ENCODE results near the gene CADM2.
A peak's percentile ranks its signal among the peaks of the same experiment; 100 is the strongest.

The CADM2 gene

GRCh38 chr3:84985795-84986194, 27.0 kb downstream of the CADM2 start:
- no peak for DNase-seq

- peak; percentile 33 for DNase-seq
Observed at GRCh38 chr3:84987706-84988504, 29.1 kb downstream of the CADM2 start.

DNA sequence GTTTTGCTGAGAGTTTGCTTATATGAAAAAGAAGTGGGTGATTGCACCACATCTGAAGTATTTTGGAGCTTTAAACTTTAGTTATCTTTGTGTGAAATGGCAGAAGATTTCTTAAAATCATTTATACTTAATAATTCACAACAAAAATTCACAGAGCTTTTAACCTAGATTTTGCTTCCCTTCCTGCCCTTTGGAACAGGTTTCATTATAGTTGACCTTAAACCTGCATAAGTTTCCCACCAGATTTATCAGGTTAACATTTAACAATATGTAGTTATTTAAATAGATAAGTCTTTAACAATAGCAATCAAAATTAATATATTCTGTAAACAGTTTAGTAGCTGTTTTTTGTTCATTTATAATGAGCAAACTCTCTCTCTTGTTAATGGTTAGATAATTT, 30.3 kb downstream of the CADM2 start:
- no peak for DNase-seq

GRCh38 chr3:84991422-84991900, 32.7 kb downstream of the CADM2 start:
- no peak for DNase-seq

DNA sequence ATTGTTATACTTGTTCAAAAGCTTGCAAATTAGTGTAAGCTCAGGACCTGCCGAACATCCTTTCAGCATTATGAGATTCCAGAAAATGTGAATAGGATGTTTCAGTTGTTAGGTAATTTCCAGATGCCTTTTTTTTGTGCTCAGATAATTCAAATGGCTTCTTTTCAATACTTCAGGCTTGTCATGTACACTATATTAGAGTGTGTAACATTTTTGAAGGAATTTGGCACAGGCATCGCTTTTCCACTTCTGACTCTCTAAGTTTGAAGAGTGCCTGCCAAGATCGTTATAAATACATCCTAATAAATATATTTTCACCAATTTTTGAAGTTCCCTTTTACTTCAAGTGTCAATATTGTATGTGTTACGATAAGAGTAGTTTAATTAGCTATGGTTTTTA, 35.2 kb downstream of the CADM2 start:
- DNase-seq, result no peak

- DNase-seq, result no peak
Observed at GRCh38 chr3:84998545-84998944, 39.8 kb downstream of the CADM2 start.

DNA sequence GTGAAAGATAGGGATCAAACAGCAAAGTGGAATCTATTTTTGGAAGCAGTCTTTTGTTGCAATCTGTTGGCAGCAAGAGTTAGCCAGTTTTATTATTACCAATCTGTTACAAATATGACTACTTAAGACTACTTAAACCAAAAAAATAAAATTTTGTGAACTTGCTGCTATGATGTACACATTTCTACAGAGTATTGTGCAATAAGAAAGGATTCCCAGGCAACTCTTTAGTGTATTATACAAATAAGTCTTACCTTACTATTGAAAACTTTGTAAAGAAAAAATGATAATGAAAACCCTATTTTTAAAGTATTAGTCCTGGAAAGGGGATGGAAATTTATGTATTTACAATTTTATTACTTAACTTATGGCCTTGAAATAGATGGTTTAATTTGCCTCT, 44.7 kb downstream of the CADM2 start:
- no peak for DNase-seq

DNA sequence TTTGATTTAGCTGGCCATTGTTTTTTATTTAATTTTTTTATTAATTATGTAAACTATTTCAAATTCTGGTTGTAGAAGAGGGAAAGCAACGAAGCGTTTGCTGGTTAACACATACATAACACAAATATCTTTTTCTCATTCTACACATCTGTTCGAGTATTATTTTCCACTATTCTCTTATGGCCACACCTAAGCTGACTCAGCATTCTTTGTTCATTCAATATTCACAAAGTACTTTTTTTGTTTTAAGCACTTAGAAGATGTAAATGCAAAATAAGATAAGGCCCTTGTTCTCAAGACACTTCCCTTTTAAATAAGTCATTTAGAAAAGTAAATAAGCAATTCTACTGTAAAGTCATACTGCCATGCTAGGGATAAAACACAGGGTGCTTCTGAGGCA, 45.4 kb downstream of the CADM2 start:
- DNase-seq, result no peak

GRCh38 chr3:85005946-85006345, 47.2 kb downstream of the CADM2 start:
- DNase-seq, result no peak

DNA sequence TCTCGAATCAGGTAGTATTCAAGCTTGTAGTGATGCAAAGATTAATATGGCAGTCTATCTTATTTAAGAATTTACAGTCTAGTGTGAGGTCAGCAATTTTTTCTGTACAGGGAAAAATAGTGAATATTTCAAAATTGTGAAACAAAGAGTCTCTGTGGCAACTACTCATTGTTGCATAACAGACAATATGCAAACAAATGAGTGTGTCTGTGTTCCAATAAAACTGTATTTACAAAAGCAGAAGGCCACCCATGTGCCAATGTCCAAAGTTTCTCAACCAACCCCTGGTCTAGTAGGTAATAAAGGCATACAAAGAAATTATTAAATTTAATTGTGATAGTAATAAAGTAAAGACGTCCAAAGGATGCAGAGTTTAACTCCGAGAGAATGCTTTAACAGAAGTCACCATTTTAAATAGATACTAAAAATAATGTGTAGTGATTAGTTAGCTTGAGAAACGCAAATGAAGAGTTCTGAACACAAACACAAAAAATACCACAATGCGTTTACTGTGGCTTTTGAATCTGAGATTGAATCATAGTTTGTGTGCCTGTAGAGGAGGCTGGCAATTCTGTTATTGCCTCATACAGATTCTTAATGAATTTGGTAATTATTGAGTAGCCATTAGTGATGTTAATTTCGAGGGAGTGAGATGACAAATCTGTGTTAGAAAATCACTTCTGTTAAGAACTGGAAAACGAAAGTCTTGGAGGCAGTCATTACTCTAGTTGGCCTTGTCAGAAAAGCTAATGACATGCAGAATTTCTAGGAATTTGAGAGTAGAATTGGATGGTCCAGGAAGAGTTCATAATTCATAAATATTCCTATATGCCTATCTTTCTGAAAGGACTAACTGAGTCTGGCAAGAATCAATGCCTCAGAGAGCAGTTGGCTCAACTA, 48.7 kb downstream of the CADM2 start:
- no peak for DNase-seq

DNA sequence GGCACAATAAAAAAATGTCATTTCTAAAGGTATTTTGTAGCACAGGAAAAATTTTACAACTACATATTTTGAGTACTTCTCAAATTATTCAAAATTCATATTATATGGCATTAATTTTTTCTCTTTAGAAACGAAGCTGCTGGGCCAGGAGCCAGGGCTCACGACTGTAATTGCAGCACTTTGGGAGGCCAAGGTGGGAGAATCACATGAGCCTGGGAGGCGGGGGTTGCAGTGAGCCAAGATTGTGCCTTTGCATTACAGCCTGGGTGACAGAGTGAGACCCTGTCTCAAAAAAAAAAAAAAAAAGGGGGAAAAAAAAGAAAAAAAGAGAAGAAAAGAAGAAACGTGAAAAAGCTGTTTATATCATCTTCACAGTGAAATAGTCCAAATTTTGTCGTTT, 62.0 kb downstream of the CADM2 start:
- no peak for DNase-seq

- DNase-seq, result no peak
Observed at GRCh38 chr3:85030052-85030451, 71.3 kb downstream of the CADM2 start.

- no peak for DNase-seq
Observed at GRCh38 chr3:85037203-85037602, 78.4 kb downstream of the CADM2 start.

- DNase-seq, result no peak
Observed at GRCh38 chr3:85041001-85041400, 82.2 kb downstream of the CADM2 start.

- no peak for DNase-seq
Observed at GRCh38 chr3:85041562-85042055, 82.8 kb downstream of the CADM2 start.

DNA sequence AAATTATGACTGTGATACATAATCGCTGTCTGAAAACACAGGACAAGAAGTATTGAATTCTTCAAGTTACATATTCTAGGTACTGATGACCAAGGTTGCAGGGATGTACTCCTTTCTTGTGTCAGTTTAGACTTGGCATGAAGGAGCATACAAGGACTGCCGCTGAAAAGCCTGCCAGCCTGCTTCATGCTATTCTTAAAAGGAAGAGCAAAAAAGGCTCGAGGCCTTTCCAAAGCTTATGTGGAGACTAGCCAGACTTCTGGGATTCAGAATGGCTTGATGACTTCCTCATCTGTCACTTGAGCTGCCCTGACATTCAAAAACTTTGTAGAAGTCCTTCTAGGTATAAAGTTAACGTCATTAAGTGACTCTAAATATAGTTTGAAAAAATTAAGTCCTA, 92.0 kb downstream of the CADM2 start:
- DNase-seq, result no peak

DNA sequence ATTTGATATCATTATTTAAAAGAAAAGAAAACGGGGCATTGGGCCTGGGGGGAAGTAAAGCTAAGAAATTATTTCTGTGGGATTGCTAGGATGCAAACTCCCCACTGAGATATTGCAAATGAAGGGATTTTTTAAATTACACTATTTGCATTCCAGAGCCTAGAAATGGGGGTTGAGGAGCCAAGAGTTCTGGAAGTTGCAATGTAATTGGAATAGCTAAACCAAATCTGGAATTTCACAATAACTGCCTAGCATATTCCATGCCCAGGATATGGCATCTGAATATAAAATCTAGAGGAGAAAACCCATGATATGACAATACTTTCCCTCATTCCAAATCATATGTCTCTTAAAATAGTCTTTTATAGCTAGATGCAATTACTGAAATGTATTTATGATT, 93.0 kb downstream of the CADM2 start:
- DNase-seq, result no peak

GRCh38 chr3:85053626-85054025, 94.8 kb downstream of the CADM2 start:
- DNase-seq, result no peak

- no peak for DNase-seq
Observed at GRCh38 chr3:85054579-85054978, 95.8 kb downstream of the CADM2 start.

GRCh38 chr3:85068911-85069310, 110.1 kb downstream of the CADM2 start:
- no peak for DNase-seq

DNA sequence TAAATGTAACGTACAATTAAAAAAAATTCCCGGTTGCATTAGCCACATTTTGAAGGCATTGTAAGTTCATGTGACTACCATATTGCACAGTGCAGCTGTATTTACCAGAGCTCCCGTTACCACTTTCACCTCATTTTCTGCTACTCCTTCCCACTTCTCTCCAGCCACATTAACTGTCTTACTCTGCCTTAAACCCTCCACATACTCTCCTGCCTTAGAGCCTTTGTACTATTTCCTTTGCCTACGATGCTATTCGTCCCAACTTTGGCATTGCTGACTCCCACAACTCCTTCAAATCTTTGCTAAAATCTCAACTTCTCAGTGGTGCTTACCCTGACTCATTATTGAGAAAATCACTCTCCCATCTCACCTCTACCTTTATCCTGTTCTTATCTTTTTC, 115.2 kb downstream of the CADM2 start:
- DNase-seq, result peak; percentile 58

- DNase-seq, result no peak
Observed at GRCh38 chr3:85075663-85076062, 116.9 kb downstream of the CADM2 start.

GRCh38 chr3:85077018-85077417, 118.2 kb downstream of the CADM2 start:
- DNase-seq, result no peak
